HCT116 (cell line): ENCODE results near the gene GJA3. TPM values are rescaled to one million over a fixed set of nuclear protein-coding genes. Genes with fewer than 3 reads are reported as not detected.

Source experiments
- ATAC-seq: fragments of 200-7000 bp; cut with Tn5 transposase; 2 replicates; pipeline ENCODE4 v1.9.1; 2020; ENCODE audit warnings: mild to moderate bottlenecking, moderate library complexity
- BruUV-seq: library from RNA; stranded (reverse); fragments of 400-500 nt; replicated peaks from 2 replicates; lab custom pipeline; 2021; lab: Mats Ljungman, UMichigan
- CTCF ChIA-PET: fragments of 300-600 bp; sonication (Branson Sonifier 250); formaldehyde crosslinking; loops from one replicate; lab custom pipeline; 2021; ENCODE audit warnings: antibody characterized with exemption; lab: Charles Lee
- POLR2A ChIA-PET: fragments of 300-600, 350-600 bp; sonication (Branson Sonifier 250); formaldehyde crosslinking; loops from one replicate; lab custom pipeline; 2021; ENCODE audit warnings: antibody characterized with exemption; lab: Charles Lee
- RAD21 ChIA-PET, 2 experiments: fragments of 300-600 bp; sonication (Branson Sonifier 250); formaldehyde crosslinking; loops; one replicate each; lab custom pipeline; 2023; ENCODE audit warnings: low total read pairs in 2 of 2; ENCODE audit not compliant: uncharacterized antibody in 2 of 2, unreplicated experiment in 2 of 2, low non-redundant PET in 1 of 2; lab: Charles Lee
- DNase-seq: peaks from one replicate; pipeline ENCODE4 v3.0.0-alpha.2; 2010; ENCODE audit warnings: low read depth, low spot score
- H2AFZ ChIP-seq: fragments of 200-600 bp; shearing (Covaris generic), sonication (generic); 2 replicates; pipeline ENCODE4 v1.6.1; 2017; ENCODE audit warnings: low read depth, mixed run types, mixed read lengths, antibody characterized with exemption, low read length; ENCODE audit not compliant: poor library complexity, severe bottlenecking
- H3K27ac ChIP-seq: 2 replicates; pipeline ENCODE4 v1.5.1; 2012; ENCODE audit warnings: low read depth, low read length
- H3K27me3 ChIP-seq: fragments of 200-600 bp; sonication (generic); 2 replicates; pipeline ENCODE4 v1.6.1; 2016; ENCODE audit warnings: mixed run types, low read length, mixed read lengths; ENCODE audit not compliant: insufficient read depth
- H3K36me3 ChIP-seq, 2 experiments: fragments of 200-500 bp in 1 of 2; fragments of 200-600 bp in 1 of 2; sonication (Bioruptor generic) in 1 of 2; sonication (generic) in 1 of 2; 2 replicates each; pipeline versions ENCODE4 v1.5.1 to v1.6.1; 2014 to 2016; ENCODE audit warnings: low read length in 2 of 2, inconsistent platforms in 1 of 2, mixed read lengths in 1 of 2, mixed run types in 1 of 2; ENCODE audit not compliant: insufficient read depth in 2 of 2, control insufficient read depth in 1 of 2
- H3K4me1 ChIP-seq, 2 experiments: fragments of 200-600 bp in 1 of 2; sonication (generic) in 1 of 2; 2 replicates each; pipeline versions ENCODE4 v1.5.1 to v1.6.1; 2012 to 2017; ENCODE audit warnings: low read length in 2 of 2, inconsistent platforms in 1 of 2, mild to moderate bottlenecking in 1 of 2, mixed read lengths in 1 of 2, mixed run types in 1 of 2, moderate library complexity in 1 of 2; ENCODE audit not compliant: insufficient read depth in 2 of 2, control insufficient read depth in 1 of 2
- H3K4me2 ChIP-seq: fragments of 200-600 bp; sonication (generic); 2 replicates; pipeline ENCODE4 v1.6.1; 2017; ENCODE audit warnings: mixed run types, low read length, mixed read lengths
- H3K4me3 ChIP-seq, 2 experiments: fragments of 200-600 bp in 1 of 2; sonication (generic) in 1 of 2; replicated peaks in 1 of 2; 2 replicates each; pipeline ENCODE4 v1.5.1; 2011 to 2016; ENCODE audit warnings: low read length in 2 of 2, control low read depth in 1 of 2, low read depth in 1 of 2, mild to moderate bottlenecking in 1 of 2, mixed read lengths in 1 of 2, mixed run types in 1 of 2
- H3K79me2 ChIP-seq: fragments of 200-600 bp; sonication (generic); 2 replicates; pipeline ENCODE4 v1.6.1; 2017; ENCODE audit warnings: mild to moderate bottlenecking, mixed run types, low read length, moderate library complexity, mixed read lengths; ENCODE audit not compliant: insufficient read depth
- H3K9ac ChIP-seq: fragments of 200-600 bp; sonication (generic); 2 replicates; pipeline ENCODE4 v1.6.1; 2016; ENCODE audit warnings: low read length, mixed read lengths
- H3K9me2 ChIP-seq: fragments of 200-600 bp; sonication (generic), shearing (Covaris generic); 2 replicates; pipeline ENCODE4 v1.6.1; 2017; ENCODE audit warnings: mixed run types, mild to moderate bottlenecking, moderate library complexity; ENCODE audit not compliant: insufficient read depth
- H3K9me3 ChIP-seq, 2 experiments: fragments of 200-500 bp in 1 of 2; fragments of 200-600 bp in 1 of 2; sonication (Bioruptor generic) in 1 of 2; sonication (generic) in 1 of 2; 2 replicates each; pipeline ENCODE4 v1.6.1; 2014 to 2017; ENCODE audit warnings: low read length in 2 of 2, mixed read lengths in 2 of 2, inconsistent platforms in 1 of 2, low read depth in 1 of 2, mild to moderate bottlenecking in 1 of 2, mixed run types in 1 of 2, moderate library complexity in 1 of 2; ENCODE audit not compliant: control insufficient read depth in 1 of 2, insufficient read depth in 1 of 2
- H4K20me1 ChIP-seq: fragments of 200-600 bp; sonication (generic), shearing (Covaris generic); 2 replicates; pipeline ENCODE4 v1.6.1; 2017; ENCODE audit warnings: mixed run types, mild to moderate bottlenecking, moderate library complexity; ENCODE audit not compliant: insufficient read depth
- CBX3 ChIP-seq: IDR thresholded peaks from 2 replicates; pipeline ENCODE4 v1.6.1; 2012; ENCODE audit warnings: low read depth
- EGR1 ChIP-seq: IDR thresholded peaks from 2 replicates; pipeline ENCODE4 v1.6.1; 2012; ENCODE audit warnings: low read depth
- ELF1 ChIP-seq: IDR thresholded peaks from 2 replicates; pipeline ENCODE4 v1.6.1; 2012; ENCODE audit warnings: low read depth, borderline replicate concordance
- FOSL1 ChIP-seq: IDR thresholded peaks from 2 replicates; pipeline ENCODE4 v1.6.1; 2012; ENCODE audit warnings: low read depth
- POLR2AphosphoS5 ChIP-seq: IDR thresholded peaks from 2 replicates; pipeline ENCODE4 v1.6.1; 2011; ENCODE audit warnings: mild to moderate bottlenecking, low read depth, low read length, moderate library complexity
- SIN3A ChIP-seq: IDR thresholded peaks from 2 replicates; pipeline ENCODE4 v1.6.1; 2012; ENCODE audit warnings: low read depth
- TCF7L2 ChIP-seq: IDR thresholded peaks from 2 replicates; pipeline ENCODE4 v1.7.0; 2011; ENCODE audit warnings: borderline replicate concordance, inconsistent platforms; ENCODE audit not compliant: insufficient read depth, insufficient read length; ENCODE audit errors: extremely low read depth
- ZBTB33 ChIP-seq: IDR thresholded peaks from 2 replicates; pipeline ENCODE4 v1.6.1; 2011; ENCODE audit warnings: mild to moderate bottlenecking, low read length, moderate library complexity; ENCODE audit not compliant: insufficient replicate concordance; ENCODE audit errors: extremely low read depth
- ZFX ChIP-seq: fragments of 450-650 bp; IDR thresholded peaks from 2 replicates; pipeline ENCODE4 v1.6.1; 2017
- ZNF274 ChIP-seq: fragments of 200-500 bp; sonication (Bioruptor generic); IDR thresholded peaks from 2 replicates; pipeline ENCODE4 v1.6.1; 2014; ENCODE audit warnings: mild to moderate bottlenecking, low read depth, low read length, inconsistent platforms
- intact Hi-C: fragments of 100-400 bp; cut with micrococcal nuclease; formaldehyde crosslinking; loops from 2 replicates; pipeline ENCODE4 v1.10.0; 2022
- total RNA-seq: library from RNA; stranded (reverse); gene quantifications from one replicate; pipeline ENCODE4 v1.2.1, GENCODE V29; 2021; ENCODE audit not compliant: unreplicated experiment
- TF ChIP-seq, protein P1 (sequence below), 3 experiments: fragments of 200-600 bp in 1 of 3; sonication (generic) in 1 of 3; IDR thresholded peaks in 2 of 3; conservative IDR thresholded peaks in 1 of 3; 2 replicates each; pipeline ENCODE4 v1.5.1; 2012 to 2017; ENCODE audit warnings: low read depth in 2 of 3, low read length in 2 of 3, antibody characterized with exemption in 1 of 3, borderline replicate concordance in 1 of 3, control low read depth in 1 of 3, mild to moderate bottlenecking in 1 of 3, mixed read lengths in 1 of 3, mixed run types in 1 of 3, moderate library complexity in 1 of 3; ENCODE audit not compliant: insufficient read depth in 1 of 3

GJA3 gene
- total RNA-seq, 1 experiment from 2014 or later = 8.0 TPM

DNA sequence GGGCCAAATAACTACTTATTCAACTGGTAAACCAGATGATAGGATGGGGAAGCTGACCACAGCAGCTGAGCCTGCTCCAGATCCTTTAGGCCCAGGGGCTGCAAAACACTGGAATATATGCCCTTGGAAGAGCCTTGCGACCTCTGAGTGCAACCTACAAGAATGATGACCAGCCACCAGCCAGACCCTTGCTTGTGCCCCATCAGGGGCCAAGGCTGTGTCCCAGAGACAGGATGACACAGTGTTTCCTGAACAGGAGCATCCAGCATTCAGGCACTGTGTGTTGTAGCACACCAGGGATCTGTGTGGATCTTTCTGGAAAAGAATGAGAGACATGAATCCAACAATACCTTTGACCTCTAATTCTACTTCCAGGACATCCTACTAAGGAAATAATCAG lies 14.5 kb downstream of the GJA3 start:
- ATAC-seq (no peak), DNase-seq (no peak)
- H3K4me1 ChIP-seq = no peaks in the 10 kb centered on the region
- no peaks in the 10 kb centered on the region for H3K36me3 ChIP-seq
- H2AFZ ChIP-seq = no peak overlapping the region
- no peak overlapping the region for H3K4me2 ChIP-seq
- no peaks in the 10 kb centered on the region for H3K27me3 ChIP-seq
- H3K9me3 ChIP-seq = no peaks in the 10 kb centered on the region
- ChIA-PET CTCF (no interaction called here), POLR2A (no interaction called here), RAD21 (no interaction called here)
- H3K9ac ChIP-seq = no peak overlapping the region
- no peak overlapping the region for H3K4me3 ChIP-seq
- no peak overlapping the region for H3K27ac ChIP-seq
- TF ChIP-seq POLR2AphosphoS5 (no peak), EGR1 (no peak), TCF7L2 (no peak), ZFX (no peak), ELF1 (no peak), CBX3 (no peak), FOSL1 (no peak)
- TF ChIP-seq, protein P1, sequence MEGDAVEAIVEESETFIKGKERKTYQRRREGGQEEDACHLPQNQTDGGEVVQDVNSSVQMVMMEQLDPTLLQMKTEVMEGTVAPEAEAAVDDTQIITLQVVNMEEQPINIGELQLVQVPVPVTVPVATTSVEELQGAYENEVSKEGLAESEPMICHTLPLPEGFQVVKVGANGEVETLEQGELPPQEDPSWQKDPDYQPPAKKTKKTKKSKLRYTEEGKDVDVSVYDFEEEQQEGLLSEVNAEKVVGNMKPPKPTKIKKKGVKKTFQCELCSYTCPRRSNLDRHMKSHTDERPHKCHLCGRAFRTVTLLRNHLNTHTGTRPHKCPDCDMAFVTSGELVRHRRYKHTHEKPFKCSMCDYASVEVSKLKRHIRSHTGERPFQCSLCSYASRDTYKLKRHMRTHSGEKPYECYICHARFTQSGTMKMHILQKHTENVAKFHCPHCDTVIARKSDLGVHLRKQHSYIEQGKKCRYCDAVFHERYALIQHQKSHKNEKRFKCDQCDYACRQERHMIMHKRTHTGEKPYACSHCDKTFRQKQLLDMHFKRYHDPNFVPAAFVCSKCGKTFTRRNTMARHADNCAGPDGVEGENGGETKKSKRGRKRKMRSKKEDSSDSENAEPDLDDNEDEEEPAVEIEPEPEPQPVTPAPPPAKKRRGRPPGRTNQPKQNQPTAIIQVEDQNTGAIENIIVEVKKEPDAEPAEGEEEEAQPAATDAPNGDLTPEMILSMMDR (IDR thresholded peaks at IDR 0.05 in 2 of 3, conservative IDR thresholded peaks at IDR 0.05 in 1 of 3; ENCODE audit: borderline replicate concordance in 1 of 3, insufficient read depth in 1 of 3, low read depth in 2 of 3, low read length in 2 of 3) = no peak
- no TSS peak for BruUV-seq
- intact Hi-C loops = no loop called here
- no peaks in the 10 kb centered on the region for H3K9me2 ChIP-seq
- no peaks in the 10 kb centered on the region for H3K79me2 ChIP-seq
- no peaks in the 10 kb centered on the region for H4K20me1 ChIP-seq

- Histone ChIP-seq H3K4me3 (no peak overlapping the region), H3K4me2 (no peak overlapping the region), H3K27me3 (no peaks in the 10 kb centered on the region), H3K9me2 (no peaks in the 10 kb centered on the region), H3K27ac (no peak overlapping the region), H3K79me2 (no peaks in the 10 kb centered on the region), H3K4me1 (no peaks in the 10 kb centered on the region), H2AFZ (no peak overlapping the region), H3K9ac (no peak overlapping the region), H3K9me3 (no peaks in the 10 kb centered on the region), H4K20me1 (no peaks in the 10 kb centered on the region), H3K36me3 (no peaks in the 10 kb centered on the region)
- ATAC-seq (no peak), DNase-seq (no peak)
- TF ChIP-seq SIN3A (no peak), ZBTB33 (no peak), ZNF274 (no peak), CBX3 (no peak)
- ChIA-PET CTCF (no interaction called here), RAD21 (no interaction called here), POLR2A (no interaction called here)
- BruUV-seq = no TSS peak
- intact Hi-C loops = no loop called here
Measured at GRCh38 chr13:20145521-20145920, 15.3 kb downstream of the GJA3 start.
